CD4-positive, alpha-beta T cell treated with Interleukin-21 for 1 hour (primary cell): ENCODE data around the gene TSPAN10.

Experiments
- DNase-seq: peaks from one replicate; pipeline ENCODE4 v3.0.0-alpha.2; 2020

Gene TSPAN10

DNA sequence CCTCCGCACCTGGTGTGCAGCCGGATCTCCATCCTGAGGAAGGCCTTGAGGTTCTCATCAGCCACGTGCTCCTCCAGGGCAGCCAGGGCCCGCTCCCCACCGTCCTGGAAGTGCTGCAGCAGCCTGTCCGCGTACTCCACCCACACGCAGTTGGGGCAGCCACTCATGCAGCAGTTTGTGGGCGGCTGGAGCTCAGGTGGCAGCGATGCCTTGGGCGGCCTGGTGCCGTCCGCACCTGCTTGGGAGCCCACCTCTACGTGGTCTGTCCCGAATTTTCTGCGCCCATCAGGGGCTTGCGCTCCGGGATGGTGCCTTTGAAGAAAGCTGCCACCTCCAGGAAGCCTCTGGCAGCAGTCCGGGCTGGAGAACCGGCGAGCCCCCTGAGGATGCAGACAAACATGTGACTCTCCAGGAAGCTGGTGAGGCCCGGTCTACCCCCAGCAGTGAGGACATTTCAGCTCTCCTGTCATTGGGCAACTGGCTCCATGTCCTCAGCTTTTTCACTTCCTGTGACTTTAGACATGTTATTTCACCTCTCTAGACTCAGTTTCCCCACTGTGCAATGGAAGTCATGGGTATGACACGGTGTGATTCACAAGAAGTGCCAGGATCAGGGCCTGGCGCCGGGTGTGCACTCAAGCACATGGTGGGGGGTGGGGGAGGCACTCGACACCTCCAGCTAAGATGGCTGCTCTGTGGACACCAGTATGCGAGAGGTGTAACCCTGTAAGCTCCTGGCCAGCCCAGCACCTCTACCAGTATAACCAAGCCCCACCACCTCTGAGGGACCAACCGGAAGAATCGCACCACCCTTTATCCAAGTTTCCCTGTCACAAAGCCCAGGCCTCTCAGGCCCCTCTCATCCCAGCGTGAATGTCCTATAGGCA is 28.5 kb downstream of the TSPAN10 start:
- peak; percentile 40 for DNase-seq

DNA sequence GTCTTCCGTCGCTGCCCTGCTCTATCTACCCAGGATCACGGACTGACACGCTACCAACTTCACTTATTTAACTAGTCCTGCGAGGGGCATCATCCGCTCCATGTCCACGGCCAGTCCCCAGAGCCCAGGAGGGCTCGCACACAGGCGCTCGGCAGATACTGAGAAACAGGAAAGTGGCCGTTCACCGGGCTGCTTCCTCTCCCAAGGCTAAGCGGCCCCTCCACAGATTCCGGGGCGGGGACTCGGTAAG is 29.0 kb downstream of the TSPAN10 start:
- peak; percentile 28 for DNase-seq

DNA sequence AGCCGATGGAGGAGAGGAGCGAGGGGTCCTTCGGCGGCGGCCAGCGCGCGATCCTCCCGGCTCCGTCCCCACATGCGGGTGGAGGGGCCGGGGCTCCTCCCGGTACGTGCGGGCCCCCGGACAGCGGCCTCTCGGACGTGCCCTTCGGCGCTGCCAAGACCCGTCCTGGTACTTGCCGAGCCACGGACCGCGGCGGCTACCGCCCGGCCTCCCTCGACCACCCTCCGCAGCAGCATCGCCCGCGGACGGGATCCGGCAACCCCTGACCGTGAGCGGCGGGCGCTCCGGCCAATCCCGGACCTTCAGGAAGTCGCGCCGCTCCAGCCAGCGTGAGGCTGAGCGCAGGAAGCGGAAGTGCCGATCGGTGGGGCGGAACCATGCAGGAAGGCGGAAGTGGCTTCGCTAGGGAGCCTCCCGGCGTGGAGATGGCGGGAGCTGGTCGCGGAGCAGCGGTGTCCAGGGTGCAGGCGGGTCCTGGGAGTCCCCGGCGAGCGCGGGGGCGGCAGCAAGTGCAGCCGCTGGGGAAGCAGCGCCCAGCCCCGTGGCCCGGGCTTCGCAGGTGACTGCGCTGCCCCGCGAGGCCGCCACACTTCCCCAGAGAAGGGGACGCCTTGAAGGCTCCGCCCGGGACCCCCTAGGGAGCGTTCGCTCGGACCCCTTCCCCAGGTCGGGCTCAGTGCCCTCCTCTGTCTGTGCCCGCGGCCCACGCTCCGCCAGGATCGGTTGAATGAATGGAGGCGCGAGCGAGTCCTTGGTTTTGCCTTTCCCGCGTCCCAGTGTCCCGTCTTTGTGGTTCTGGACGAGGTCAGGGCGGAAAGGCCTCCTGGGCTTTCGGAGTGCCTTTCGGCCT is 29.6 kb downstream of the TSPAN10 start, which contains the start of the genes CCDC137 and OXLD1:
Gene CCDC137, plus strand, starts transcription at position 396 of the 850 bp plus-strand sequence. Its CDS starts 30 bp downstream, at position 426.
Gene OXLD1, minus strand, starts transcription at position 264 of the 850 bp plus-strand sequence. Its CDS starts 28 bp downstream, at position 236.
- DNase-seq: peak; percentile 92

DNA sequence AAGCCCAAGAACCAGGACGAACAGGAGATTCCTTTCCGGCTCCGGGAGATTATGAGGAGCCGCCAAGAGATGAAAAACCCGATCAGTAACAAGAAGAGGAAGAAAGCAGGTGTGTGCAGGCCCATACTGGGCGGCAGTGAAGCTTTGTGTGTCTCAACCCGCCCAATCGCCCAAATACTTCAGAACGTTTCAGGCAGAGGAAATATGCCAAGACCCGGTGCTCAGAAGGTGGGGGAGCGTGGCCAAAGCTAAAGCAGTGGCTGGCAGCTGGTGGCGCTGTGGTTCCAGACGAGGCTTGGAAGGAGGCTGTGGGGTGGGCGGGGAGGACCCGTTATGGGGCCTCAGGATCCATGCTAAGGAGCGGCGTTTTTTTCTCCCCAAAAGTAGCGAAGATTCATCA is 30.8 kb downstream of the TSPAN10 start:
- no peak for DNase-seq

DNA sequence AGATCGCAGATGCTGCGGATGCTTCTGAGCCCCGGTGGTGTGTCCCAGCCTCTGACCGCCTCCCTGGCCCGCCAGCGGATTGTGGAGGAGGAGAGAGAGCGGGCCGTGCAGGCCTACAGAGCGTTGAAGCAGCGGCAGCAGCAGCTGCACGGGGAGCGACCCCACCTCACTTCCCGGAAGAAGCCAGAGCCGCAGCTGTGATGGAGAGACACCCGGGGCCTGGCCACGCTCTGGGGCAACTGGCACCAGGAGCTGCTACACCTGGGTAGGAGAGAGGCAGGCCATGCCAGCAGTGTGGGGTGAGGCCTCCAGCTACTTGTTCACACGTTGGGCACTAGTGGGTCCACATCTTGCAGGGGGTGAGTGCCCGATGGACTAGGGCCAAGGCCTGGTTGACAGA is 35.5 kb downstream of the TSPAN10 start:
- DNase-seq: no peak

DNA sequence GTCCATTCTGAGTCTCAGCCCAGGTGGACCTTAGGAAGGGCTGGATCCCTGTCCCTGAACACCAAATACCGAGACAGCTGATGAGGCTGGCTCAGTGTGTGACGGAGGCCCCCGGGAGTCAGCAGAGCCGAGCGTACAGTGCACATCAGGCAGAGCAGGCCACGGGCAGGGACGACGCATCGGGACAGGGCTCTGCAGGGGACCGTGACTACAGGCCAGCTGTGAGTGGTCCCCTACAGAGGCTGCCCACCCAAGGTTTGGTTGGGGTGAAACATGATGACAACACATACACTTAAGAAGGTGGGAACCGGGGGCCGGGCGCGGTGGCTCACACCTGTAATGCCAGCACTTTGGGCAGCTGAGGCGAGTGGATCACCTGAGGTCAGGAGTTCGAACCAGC is 36.0 kb downstream of the TSPAN10 start:
- DNase-seq: no peak

DNA sequence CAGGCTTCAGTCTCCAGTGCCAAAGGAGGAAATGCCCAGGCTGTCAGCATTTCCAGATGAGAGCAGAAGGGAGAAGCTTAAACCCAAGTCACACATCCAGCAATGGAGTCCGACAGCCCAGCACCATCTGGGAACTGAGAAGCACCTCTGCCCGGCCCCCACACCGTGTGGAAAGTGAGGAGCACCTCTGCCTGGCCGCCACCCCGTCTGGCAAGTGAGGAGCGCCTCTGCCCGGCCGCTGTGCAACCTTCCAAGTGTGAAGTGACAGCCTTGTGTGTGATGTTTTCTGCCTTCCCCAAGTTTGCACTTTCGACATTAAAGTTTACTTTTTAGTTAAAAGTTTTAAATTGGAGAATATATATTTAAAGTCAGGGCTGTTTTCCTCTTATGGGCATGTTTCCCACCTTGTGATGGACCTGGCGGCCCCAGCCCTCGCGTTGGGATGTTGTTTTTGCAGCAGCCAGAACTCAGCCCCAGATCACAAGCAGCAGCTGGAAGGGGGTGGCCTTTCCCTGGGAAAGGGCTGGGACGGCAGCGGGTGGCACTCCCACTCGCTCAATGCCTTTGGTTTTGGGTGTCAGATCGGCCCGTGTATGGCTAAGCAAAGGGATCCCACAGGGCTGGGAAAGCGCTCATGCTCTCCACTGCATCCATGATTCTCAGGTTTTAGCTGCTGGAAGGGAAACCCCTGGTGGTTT is 36.7 kb downstream of the TSPAN10 start:
- no peak for DNase-seq

DNA sequence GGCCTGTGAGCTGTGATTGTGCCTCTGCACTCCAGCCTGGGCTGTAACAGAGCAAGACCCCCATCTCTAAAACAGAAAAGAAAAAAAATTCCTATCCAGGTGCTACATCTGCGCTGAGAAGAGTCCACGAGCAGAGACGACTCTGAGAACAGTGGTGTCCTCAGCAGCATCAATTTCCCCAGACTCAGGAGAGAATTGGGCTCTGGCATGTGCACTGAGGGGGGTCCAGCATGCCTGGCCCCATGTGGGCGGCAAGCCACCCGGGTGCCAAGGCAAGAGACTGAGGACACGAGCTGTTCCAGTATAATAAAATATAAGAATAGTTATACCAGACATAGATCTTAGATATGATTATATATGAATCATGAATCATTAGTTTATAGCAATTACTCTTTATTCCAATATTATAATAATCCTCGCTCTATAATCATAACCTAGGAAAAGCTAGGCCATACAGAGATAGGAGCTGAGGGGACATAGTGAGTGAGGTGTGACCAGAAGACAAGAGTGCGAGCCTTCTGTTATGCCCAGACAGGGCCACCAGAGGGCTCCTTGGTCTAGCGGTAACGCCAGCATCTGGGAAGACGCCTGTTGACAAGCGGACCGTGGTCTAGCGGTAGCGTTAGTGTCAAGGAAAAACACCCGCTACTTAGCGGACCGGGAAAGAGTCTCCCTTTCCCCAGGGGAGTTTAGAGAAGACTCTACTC is 38.7 kb downstream of the TSPAN10 start:
- DNase-seq: peak; percentile 45

DNA sequence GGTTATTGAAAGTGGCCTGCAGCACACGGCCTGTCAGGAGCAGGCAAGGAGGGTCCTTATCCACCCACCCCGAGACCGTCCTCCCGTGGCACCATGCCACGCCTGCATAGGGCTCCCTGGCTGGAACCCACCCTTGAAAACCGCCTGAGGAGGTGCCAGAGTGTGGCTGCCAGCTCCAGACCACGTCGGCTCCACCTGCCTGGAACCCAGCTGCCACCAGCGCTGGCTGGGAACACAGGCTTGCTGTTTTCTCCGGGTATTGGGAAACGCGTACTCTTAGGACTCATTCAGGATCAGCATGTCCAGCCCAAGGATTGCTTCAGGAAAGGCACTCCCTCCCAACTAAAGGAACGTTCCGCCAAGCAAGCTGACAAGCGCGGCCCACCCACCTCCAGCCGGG is 39.9 kb downstream of the TSPAN10 start:
- no peak for DNase-seq

DNA sequence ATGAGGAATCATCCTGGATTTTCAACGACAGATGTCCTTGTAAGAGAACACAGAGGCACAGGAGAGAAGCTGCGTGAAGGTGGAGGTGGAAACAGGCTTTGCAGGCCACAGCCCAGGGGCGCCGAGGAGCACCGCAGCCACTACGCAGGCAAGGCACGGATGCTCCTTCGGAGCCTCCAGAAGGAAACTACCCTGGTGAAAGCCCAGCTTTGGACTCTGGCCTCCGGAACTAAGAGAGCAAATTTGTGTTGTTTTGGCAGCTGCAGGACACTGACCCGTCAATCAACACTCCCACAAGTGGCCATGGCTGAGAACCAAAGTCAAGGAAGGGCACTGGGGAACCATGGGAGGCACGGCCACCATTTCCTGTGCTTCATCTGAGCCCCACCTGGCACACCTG is 43.2 kb downstream of the TSPAN10 start:
- DNase-seq: no peak

DNA sequence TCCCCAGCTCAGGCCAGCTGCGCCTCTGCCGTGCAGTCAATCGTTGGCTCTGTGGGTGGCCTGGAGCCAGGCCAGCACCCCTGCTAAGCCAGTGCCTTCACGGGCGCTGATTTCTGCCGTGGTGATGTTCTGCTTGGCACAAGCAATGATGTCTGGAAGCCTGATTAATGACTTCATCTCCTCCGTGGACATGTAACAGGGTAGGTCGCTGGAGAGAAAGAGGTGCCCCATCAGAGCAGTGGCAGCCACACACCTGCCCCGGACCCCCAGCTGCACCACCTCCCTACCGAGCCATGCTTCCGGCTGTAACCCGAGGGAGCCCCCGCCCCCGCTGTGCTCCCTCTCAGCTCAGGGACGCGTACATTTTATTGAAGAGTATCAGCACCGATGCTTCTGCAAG is 44.7 kb downstream of the TSPAN10 start:
- no peak for DNase-seq

DNA sequence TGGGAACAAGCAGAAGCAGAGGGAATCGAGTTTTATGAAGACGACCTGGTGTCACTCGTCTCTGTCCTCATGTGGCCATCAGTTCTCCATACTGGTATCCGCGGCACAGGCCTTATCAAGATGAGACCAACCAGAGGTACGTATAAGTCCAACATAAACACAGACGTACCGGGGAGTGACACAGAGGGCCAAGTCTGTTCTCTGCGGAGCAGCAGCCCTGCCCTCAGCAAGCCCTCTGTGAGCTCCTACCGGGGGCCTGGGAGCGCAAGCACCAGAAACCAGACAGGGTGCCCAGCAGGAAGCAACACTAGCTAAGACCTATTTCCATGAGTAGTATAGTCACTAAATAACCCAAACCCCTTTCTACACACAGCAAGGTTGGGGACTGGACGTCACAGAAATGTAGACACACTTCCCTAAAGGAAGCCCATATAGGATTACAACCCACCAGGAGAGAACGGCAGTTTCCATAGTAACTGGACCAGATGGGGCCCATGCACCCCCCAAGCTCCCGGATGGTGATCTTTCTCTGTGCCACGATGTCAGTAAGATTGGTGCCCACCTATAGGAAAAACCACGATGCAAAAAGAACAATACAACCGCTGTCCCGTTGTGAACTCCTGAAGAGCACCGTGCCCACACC is 45.7 kb downstream of the TSPAN10 start:
- DNase-seq: no peak

DNA sequence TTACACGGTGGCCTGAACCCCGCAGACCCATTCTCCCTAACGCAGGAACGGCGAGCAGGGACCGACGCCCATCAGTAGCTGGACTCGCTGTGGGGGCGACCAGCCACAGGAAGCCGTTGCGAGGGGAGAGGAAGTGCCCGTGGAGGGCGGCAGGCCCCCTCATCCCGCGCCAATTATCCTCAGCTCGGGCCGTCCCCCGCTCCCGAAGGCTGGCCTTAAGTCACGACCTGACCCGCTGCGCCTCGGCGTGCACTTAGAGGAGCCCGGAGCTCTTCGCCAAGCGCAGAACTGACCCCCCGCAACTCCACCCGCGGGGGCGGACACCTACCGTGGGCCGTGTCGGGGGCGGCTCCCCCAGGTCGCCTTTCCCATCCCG is 46.2 kb downstream of the TSPAN10 start:
- no peak for DNase-seq

DNA sequence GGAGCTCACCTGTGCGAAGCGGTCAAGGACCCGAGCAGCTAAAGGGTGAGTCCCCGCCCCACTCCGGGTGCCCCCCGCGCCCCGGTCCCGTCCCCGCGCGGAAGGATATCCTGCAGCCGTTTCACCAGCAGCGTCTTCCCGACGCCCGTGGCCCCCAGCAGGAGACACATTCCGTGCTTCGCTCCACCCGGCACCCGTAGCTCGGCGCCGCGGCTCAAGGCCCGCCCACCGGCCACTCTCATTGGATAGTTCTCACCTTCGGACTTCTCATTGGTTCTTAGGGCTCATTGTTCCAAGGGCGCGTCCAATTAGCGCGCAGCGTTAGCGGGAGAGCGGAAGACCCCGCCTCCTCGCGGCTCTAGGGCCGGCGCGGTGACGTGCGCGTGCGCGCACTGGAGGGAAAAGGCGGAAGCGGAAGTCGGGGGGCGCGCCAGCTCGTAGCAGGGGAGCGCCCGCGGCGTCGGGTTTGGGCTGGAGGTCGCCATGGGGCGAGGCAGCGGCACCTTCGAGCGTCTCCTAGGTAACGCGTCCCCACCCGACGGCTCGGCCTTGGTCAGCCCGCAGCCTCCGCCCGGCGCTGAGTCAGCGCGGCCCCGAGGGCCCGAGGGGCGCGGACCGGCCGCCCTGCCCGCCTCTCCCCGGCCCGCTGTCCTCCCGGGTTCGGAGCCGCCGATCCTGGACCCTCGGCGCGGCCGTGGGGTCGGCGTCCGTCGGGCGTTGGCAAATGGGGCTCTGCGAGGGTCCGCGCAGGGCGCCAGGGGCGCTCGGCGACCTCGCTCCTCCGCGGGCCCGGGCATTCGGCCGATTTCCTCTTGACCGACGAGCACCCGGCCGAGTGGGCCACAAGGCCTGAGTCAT is 46.8 kb downstream of the TSPAN10 start, which contains the start of the genes ARL16 and HGS:
Gene ARL16, minus strand, starts transcription at position 214 of the 858 bp plus-strand sequence. Its CDS starts 44 bp downstream, at position 170.
Gene HGS, plus strand, starts transcription at position 428 of the 858 bp plus-strand sequence. Its CDS starts 56 bp downstream, at position 484.
- DNase-seq: peak; percentile 99

DNA sequence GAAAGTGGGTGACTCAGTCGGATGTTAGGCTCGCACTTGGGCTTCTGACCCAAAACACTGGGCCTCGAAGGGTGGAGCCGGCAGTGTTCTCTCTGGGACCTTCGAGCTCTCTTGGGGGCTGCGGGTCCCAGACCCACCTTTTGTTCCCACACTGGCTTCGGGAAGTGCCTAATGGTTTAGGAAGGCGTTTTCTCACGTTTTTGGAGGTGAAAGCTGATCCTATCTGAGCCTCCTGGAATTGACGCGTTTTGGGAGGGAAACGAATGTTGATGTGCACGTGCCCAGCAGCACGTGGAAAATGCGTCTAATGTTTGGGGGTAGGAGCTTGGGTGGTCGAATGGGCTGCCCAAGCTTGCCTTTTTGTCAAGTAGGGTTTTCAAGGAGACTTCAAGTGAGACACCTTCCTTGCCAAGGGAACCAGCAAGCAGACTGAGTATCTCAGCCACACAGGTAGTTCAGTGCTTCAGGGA is 47.5 kb downstream of the TSPAN10 start:
- DNase-seq: no peak

DNA sequence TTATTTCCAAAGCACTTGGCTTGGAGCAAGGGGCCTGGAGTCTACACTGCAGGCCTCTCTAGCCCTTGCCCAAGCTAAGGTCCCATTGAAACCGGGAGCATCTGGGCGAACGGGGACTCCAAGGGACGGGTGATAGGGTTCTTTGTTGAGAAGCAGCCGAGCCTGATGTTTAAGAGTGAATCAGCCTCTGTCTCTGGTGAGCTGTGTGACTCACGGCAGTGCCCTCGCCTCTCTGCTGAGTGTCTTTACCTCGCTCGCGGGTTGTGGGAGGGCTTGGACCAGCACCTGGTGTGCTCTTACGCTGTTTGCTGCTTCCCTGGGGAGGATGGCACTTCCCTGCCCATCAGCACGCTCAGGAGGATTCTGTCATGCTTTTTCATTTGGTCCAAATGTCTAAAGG is 48.1 kb downstream of the TSPAN10 start:
- no peak for DNase-seq

DNA sequence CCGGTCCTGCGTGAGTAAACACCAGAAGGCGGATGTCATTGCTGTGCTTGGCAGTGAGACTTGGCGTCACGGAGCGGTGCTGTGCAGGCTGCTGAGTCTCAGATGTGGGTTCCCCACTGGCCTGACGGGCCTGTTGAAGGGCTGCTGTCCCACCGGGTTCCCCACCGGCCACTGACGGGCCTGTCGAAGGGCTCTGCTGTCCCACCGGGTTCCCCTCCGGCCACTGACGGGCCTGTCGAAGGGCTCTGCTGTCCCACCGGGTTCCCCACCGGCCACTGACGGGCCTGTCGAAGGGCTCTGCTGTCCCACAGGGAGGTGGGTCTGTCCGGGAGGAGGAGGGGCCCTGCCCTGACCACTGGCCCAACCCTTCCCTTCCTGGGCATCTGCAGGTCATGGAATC is 49.6 kb downstream of the TSPAN10 start:
- DNase-seq: no peak

DNA sequence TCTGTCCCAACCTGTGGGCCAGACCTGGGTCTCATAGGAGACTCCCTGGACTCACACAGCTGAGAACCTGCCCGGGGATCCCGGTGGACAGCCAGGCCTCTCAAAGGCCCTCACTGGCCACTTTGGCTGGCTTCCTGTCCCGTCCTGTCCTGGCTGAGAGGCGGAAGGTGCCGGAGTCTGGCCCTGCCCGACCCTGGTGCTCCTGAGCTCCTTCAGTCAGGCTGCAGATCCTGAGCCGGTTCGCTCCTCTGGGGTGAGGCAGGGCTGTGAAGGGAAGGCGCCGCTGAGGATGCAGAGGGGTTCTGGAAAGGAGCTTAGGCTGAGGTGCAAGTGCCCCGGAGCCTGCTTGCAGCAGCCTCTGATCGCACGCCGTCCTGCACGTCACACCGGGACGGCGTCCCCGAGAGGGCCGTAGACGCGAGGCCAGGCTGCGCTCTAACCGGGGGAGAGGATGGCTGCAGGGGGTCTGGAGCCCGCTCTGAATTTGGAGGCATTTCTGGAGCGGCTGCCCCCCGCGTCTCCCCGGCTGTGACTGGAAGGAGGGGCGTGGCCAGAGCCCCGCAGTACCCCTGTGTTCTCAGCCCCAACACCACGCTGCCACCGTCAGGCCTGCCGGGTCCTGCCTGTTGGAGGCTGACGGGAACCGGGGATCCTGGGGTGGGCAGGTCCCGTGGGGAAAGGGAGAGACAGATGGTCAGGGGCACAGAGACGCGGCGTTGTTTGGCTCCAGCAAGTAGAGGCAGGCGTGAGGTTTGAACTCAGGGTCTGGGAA is 51.0 kb downstream of the TSPAN10 start:
- DNase-seq: no peak

DNA sequence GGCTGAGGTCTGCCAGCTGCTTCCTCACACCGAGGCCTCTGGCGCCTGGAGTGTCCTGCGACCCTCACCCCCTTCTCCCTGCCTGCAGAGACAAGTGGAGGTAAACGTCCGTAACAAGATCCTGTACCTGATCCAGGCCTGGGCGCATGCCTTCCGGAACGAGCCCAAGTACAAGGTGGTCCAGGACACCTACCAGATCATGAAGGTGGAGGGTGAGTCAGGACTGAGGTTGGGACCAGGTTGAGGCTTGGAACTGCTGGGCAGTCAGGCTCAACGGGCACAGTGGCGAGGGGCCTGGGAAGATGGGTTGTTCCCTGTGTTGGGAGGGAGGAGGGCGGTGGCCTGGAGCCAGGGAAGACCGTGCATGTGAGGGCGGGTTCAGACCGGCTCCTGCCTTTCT is 51.6 kb downstream of the TSPAN10 start:
- DNase-seq: no peak

DNA sequence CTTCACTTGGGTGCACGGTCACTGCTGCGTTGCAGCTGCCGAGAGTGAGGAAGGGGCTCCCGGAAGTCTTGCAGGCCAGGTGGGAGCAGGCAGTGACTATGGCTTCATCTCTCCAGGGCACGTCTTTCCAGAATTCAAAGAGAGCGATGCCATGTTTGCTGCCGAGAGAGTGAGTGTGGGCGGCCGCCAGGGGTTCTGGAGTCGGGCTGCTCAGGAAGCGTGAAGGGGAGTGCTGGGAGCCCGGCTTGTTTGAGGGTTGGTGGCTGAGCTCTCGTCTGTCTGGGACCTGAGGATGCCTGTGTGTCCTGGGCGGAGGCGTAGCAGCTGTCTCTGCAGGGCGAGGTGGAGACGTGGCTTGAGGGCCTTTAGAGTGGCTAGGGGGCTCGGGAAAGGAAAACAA is 53.1 kb downstream of the TSPAN10 start:
- no peak for DNase-seq
